Measurements from ENCODE around the gene CDH11. TPM values are rescaled to one million over a fixed set of nuclear protein-coding genes. Genes with fewer than 3 reads are reported as not detected.

CDH11 gene
- total and polyA plus RNA-seq, 10 of the 15 experiments (the other 5 are each of a cell fraction or from before 2014, with no cell fraction given), result 0.31 to 9.7 (median 0.87) TPM

DNA sequence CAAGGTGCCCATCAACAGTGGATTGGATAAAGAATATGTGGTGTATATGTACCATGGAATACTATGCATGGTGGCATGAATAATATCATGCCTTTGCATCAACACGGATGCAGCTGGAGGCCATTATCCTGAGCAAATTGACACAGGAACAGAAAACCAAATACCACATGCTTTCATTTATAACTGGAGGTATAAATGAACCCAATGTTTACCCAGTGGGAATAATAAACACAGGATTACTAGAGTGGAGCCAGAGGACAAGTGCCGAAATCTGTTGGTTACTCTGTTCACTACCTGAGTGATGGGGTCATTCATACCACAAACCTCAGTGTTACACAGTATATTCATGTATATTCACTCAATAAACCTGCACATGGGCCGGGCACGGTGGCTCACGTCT, 125.2 kb downstream of the CDH11 start (continued):
- no peak for TF ChIP-seq TBL1XR1 (IDR thresholded peaks at IDR 0.05; ENCODE audit: low read depth, low read length)
- TF ChIP-seq, protein P1, sequence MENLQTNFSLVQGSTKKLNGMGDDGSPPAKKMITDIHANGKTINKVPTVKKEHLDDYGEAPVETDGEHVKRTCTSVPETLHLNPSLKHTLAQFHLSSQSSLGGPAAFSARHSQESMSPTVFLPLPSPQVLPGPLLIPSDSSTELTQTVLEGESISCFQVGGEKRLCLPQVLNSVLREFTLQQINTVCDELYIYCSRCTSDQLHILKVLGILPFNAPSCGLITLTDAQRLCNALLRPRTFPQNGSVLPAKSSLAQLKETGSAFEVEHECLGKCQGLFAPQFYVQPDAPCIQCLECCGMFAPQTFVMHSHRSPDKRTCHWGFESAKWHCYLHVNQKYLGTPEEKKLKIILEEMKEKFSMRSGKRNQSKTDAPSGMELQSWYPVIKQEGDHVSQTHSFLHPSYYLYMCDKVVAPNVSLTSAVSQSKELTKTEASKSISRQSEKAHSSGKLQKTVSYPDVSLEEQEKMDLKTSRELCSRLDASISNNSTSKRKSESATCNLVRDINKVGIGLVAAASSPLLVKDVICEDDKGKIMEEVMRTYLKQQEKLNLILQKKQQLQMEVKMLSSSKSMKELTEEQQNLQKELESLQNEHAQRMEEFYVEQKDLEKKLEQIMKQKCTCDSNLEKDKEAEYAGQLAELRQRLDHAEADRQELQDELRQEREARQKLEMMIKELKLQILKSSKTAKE (IDR thresholded peaks at IDR 0.05; ENCODE audit: low read depth, poor library complexity, severe bottlenecking), result no peak
- TF ChIP-seq ESRRA (IDR thresholded peaks at IDR 0.05; ENCODE audit: low read length), result no peak

DNA sequence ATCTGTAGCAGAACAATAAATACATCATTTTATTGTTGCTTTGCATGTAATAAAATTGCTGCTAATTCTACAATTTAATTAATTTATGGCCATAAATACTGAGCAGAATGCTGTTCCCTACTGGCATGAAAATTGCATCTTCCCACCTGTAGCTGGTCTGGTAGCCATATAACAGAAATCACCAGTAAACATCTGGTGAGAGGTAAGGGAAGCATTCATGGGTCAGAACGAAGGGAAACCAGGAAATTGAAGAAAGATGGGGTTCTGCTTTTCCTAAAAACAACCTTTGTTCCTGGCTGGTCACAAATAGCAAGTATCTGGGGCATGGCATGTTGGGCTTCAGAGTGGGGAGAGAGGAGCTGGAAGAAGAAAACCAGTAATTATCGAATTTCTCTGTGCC, 128.4 kb downstream of the CDH11 start:
- 0% methylated on average over 2 of the region's 2 CpGs for WGBS (ENCODE audit: insufficient coverage, insufficient replicate concordance, low lambda C conversion rate, missing lambda C conversion rate)
- no peak overlapping the region for H2AFZ ChIP-seq (ENCODE audit: control insufficient read depth, low read depth, low read length)
- H3K4me2 ChIP-seq (ENCODE audit: control insufficient read depth, insufficient read depth), result no peak overlapping the region
- ATAC-seq, result no peak
- H4K20me1 ChIP-seq (ENCODE audit: control insufficient read depth, insufficient read depth), result no peaks in the 10 kb centered on the region
- BruUV-seq (replicated peaks), result no TSS peak
- ChIA-PET SMC1A (ENCODE audit: uncharacterized antibody, unreplicated experiment) (no interaction called here), POLR2A (no interaction called here), CTCF (interaction anchor here (1.6 kb wide), 1 partner anchor 9 kb away, joined by 4 read pairs; no protein-coding TSS in a partner anchor), RAD21 (ENCODE audit: unreplicated experiment) (no interaction called here)
- no peaks in the 10 kb centered on the region for H3K4me1 ChIP-seq (ENCODE audit: control insufficient read depth, insufficient read depth, low read length)
- no peak overlapping the region for H3K9ac ChIP-seq (ENCODE audit: control insufficient read depth, insufficient read depth, low read length)
- no peak for DNase-seq (ENCODE audit: low read depth, low spot score)
- in situ Hi-C loops (cut with MboI), result no loop called here
- no peaks in the 10 kb centered on the region for H3K36me3 ChIP-seq (ENCODE audit: control insufficient read depth in 2 of 2, insufficient read depth in 2 of 2, low read length in 1 of 2)
- no peak overlapping the region for H3K27ac ChIP-seq (ENCODE audit: control insufficient read depth, insufficient read depth)
- no peak overlapping the region for H3K4me3 ChIP-seq
- no peaks in the 10 kb centered on the region for H3K9me3 ChIP-seq (replicated peaks; ENCODE audit: control insufficient read depth, insufficient read depth, low read length)
- FAIRE-seq, result no peak
- H3K79me2 ChIP-seq (ENCODE audit: control insufficient read depth, insufficient read depth, low read length), result no peaks in the 10 kb centered on the region
- H3K27me3 ChIP-seq (replicated peaks in 1 of 2; ENCODE audit: control insufficient read depth in 2 of 2, insufficient read depth in 2 of 2, low read length in 1 of 2), result no peaks in the 10 kb centered on the region
- intact Hi-C loops (cut with micrococcal nuclease; ENCODE audit: unreplicated experiment), result no loop called here
- TF ChIP-seq SMAD5 (IDR thresholded peaks at IDR 0.05; ENCODE audit: low read depth), result no peak
- no peak for TF ChIP-seq CUX1 (IDR thresholded peaks at IDR 0.05; ENCODE audit: insufficient replicate concordance, low read depth, low read length)
- TF ChIP-seq ZSCAN29 (IDR thresholded peaks at IDR 0.05), result no peak
- no peak for TF ChIP-seq RAD21 (IDR thresholded peaks at IDR 0.05; ENCODE audit: insufficient read depth, low read depth, low read length)
- no peak for TF ChIP-seq NFYB (IDR thresholded peaks at IDR 0.05; ENCODE audit: insufficient read depth, low read depth, low read length)
- TF ChIP-seq, protein P2, sequence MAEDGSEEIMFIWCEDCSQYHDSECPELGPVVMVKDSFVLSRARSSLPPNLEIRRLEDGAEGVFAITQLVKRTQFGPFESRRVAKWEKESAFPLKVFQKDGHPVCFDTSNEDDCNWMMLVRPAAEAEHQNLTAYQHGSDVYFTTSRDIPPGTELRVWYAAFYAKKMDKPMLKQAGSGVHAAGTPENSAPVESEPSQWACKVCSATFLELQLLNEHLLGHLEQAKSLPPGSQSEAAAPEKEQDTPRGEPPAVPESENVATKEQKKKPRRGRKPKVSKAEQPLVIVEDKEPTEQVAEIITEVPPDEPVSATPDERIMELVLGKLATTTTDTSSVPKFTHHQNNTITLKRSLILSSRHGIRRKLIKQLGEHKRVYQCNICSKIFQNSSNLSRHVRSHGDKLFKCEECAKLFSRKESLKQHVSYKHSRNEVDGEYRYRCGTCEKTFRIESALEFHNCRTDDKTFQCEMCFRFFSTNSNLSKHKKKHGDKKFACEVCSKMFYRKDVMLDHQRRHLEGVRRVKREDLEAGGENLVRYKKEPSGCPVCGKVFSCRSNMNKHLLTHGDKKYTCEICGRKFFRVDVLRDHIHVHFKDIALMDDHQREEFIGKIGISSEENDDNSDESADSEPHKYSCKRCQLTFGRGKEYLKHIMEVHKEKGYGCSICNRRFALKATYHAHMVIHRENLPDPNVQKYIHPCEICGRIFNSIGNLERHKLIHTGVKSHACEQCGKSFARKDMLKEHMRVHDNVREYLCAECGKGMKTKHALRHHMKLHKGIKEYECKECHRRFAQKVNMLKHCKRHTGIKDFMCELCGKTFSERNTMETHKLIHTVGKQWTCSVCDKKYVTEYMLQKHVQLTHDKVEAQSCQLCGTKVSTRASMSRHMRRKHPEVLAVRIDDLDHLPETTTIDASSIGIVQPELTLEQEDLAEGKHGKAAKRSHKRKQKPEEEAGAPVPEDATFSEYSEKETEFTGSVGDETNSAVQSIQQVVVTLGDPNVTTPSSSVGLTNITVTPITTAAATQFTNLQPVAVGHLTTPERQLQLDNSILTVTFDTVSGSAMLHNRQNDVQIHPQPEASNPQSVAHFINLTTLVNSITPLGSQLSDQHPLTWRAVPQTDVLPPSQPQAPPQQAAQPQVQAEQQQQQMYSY (CRISPR knock-in tag; IDR thresholded peaks at IDR 0.05), result no peak
- no peak for TF ChIP-seq ZZZ3 (IDR thresholded peaks at IDR 0.05; ENCODE audit: control insufficient read depth, insufficient read length, low read depth)
- TF ChIP-seq ZNF622 (IDR thresholded peaks at IDR 0.05), result no peak
- TF ChIP-seq ESRRA (IDR thresholded peaks at IDR 0.05; ENCODE audit: low read length), result no peak

Measured in GM12878 (cell line).